Nephron progenitor cell (in vitro differentiated cells): ENCODE measurements around the gene FCRL5.
"Not testable (repeated sequence)": the region's sequence is repeated elsewhere in the genome, so short reads cannot be mapped to it uniquely, and the experiment has no call there.

Source experiments
- DNase-seq: peaks from one replicate; pipeline ENCODE4 v3.0.0; 2021
- H3K27ac Mint-ChIP-seq: 2 replicates; pipeline ENCODE4 v1.8.0; 2021; ENCODE audit warnings: mild to moderate bottlenecking, moderate library complexity, mixed read lengths
- H3K27me3 Mint-ChIP-seq: 2 replicates; pipeline ENCODE4 v1.8.0; 2021; ENCODE audit warnings: mild to moderate bottlenecking, low read depth, mixed read lengths; ENCODE audit not compliant: poor library complexity
- H3K36me3 Mint-ChIP-seq: 2 replicates; pipeline ENCODE4 v1.8.0; 2021; ENCODE audit warnings: low read depth, mixed read lengths
- H3K4me1 Mint-ChIP-seq: 2 replicates; pipeline ENCODE4 v1.8.0; 2021; ENCODE audit warnings: mixed read lengths
- H3K4me3 Mint-ChIP-seq: 2 replicates; pipeline ENCODE4 v1.8.0; 2021; ENCODE audit warnings: mild to moderate bottlenecking, moderate library complexity, mixed read lengths
- H3K9me3 Mint-ChIP-seq: 2 replicates; pipeline ENCODE4 v1.8.0; 2021; ENCODE audit warnings: mild to moderate bottlenecking, moderate library complexity, mixed read lengths
- CTCF ChIP-seq: fragments of 200-600 bp; sonication (generic); IDR thresholded peaks from 2 replicates; pipeline ENCODE4 v1.5.0; 2021; ENCODE audit warnings: antibody characterized with exemption

Gene FCRL5

GRCh38 chr1:157574836-157575235, 22.5 kb upstream of the FCRL5 start:
- no peak for DNase-seq
- no peak for TF ChIP-seq CTCF
- H3K9me3 Mint-ChIP-seq = no peaks in the 10 kb centered on the region
- H3K36me3 Mint-ChIP-seq = no peaks in the 10 kb centered on the region
- peaks cover 7% of the 10 kb centered on the region for H3K27me3 Mint-ChIP-seq
- H3K4me1 Mint-ChIP-seq = no peaks in the 10 kb centered on the region
- no peak overlapping the region for H3K27ac Mint-ChIP-seq
- H3K4me3 Mint-ChIP-seq = no peak overlapping the region

- no peak for DNase-seq
- no peaks in the 10 kb centered on the region for H3K27me3 Mint-ChIP-seq
- no peaks in the 10 kb centered on the region for H3K9me3 Mint-ChIP-seq
- H3K4me1 Mint-ChIP-seq = no peaks in the 10 kb centered on the region
- no peak overlapping the region for H3K4me3 Mint-ChIP-seq
- no peaks in the 10 kb centered on the region for H3K36me3 Mint-ChIP-seq
- no peak overlapping the region for H3K27ac Mint-ChIP-seq
- no peak for TF ChIP-seq CTCF
These were observed 14.4 kb upstream of the FCRL5 start for GRCh38 chr1:157566484-157567300.

- no peaks in the 10 kb centered on the region for H3K4me1 Mint-ChIP-seq
- no peaks in the 10 kb centered on the region for H3K36me3 Mint-ChIP-seq
- H3K27ac Mint-ChIP-seq = no peak overlapping the region
- DNase-seq = no peak
- TF ChIP-seq CTCF = no peak
- peaks cover 2% of the 10 kb centered on the region for H3K27me3 Mint-ChIP-seq
- H3K9me3 Mint-ChIP-seq = no peaks in the 10 kb centered on the region
- H3K4me3 Mint-ChIP-seq = no peak overlapping the region
These were observed 10.2 kb upstream of the FCRL5 start for GRCh38 chr1:157562515-157562914.

- no peaks in the 10 kb centered on the region for H3K36me3 Mint-ChIP-seq
- H3K4me3 Mint-ChIP-seq = no peak overlapping the region
- no peak overlapping the region for H3K27ac Mint-ChIP-seq
- H3K27me3 Mint-ChIP-seq = peaks cover 5% of the 10 kb centered on the region
- no peak for TF ChIP-seq CTCF
- no peaks in the 10 kb centered on the region for H3K9me3 Mint-ChIP-seq
- no peaks in the 10 kb centered on the region for H3K4me1 Mint-ChIP-seq
- no peak for DNase-seq
These were observed 5.8 kb upstream of the FCRL5 start for GRCh38 chr1:157558119-157558518.

GRCh38 chr1:157548081-157548480, 4.2 kb downstream of the FCRL5 start:
- not testable (repeated sequence) for H3K4me3 Mint-ChIP-seq, H3K4me1 Mint-ChIP-seq, H3K27ac Mint-ChIP-seq, DNase-seq, H3K9me3 Mint-ChIP-seq, H3K36me3 Mint-ChIP-seq
- peaks cover 14% of the 10 kb centered on the region for H3K27me3 Mint-ChIP-seq

GRCh38 chr1:157542676-157543075, 9.6 kb downstream of the FCRL5 start:
- Mint-ChIP-seq H3K27me3 (peaks cover 17% of the 10 kb centered on the region), H3K36me3 (no peaks in the 10 kb centered on the region), H3K4me1 (no peaks in the 10 kb centered on the region), H3K9me3 (peaks cover 7% of the 10 kb centered on the region), H3K4me3 (no peak overlapping the region), H3K27ac (no peak overlapping the region)
- no peak for DNase-seq
- no peak for TF ChIP-seq CTCF
